Body of pancreas (tissue), 4 donors: Measurements from ENCODE around the gene GABRG3.

Experiments
- CTCF ChIP-seq, 7 experiments: fragments of 450-650 bp in 4 of 7; fragments of 200-600 bp in 3 of 7; sonication (generic) in 3 of 7; IDR thresholded peaks; one replicate each; pipeline ENCODE4 v1.5.1; 2016 to 2019; ENCODE audit warnings: antibody characterized with exemption in 7 of 7
- POLR2A ChIP-seq, 3 donors: fragments of 450-650 bp; IDR thresholded peaks; one replicate each; pipeline ENCODE4 v1.6.1; 2016; ENCODE audit warnings: antibody characterized with exemption in 3 of 3, mild to moderate bottlenecking in 2 of 3

GRCh38 chr15:27050163-27050562 lies 79.2 kb downstream of the GABRG3 start:
- TF ChIP-seq CTCF (IDR thresholded peaks at IDR 0.05) (no peak), POLR2A (IDR thresholded peaks at IDR 0.05) (no peak)
